CD4-positive, alpha-beta T cell (primary cell): ENCODE measurements around the gene ZBTB20. TPM values are rescaled to one million over a fixed set of nuclear protein-coding genes. Genes with fewer than 3 reads are reported as not detected.

Source experiments
- ATAC-seq: fragments of 200-7000 bp; cut with Tn5 transposase; one replicate; pipeline ENCODE4 v1.10.0; 2022; ENCODE audit warnings: mild to moderate bottlenecking; ENCODE audit not compliant: poor library complexity
- CTCF ChIA-PET: fragments of 350-600 bp; sonication (Branson Sonifier 250); formaldehyde crosslinking; loops from one replicate; lab custom pipeline; 2021; ENCODE audit warnings: antibody characterized with exemption, inconsistent platforms; lab: Charles Lee
- POLR2A ChIA-PET: fragments of 350-600 bp; sonication (Branson Sonifier 250); formaldehyde crosslinking; loops from one replicate; lab custom pipeline; 2021; ENCODE audit warnings: antibody characterized with exemption, inconsistent platforms; lab: Charles Lee
- DNase-seq, 14 experiments: peaks; one replicate each; pipeline ENCODE4 v3.0.0-alpha.2; 2013 to 2020; ENCODE audit warnings: mixed read lengths in 2 of 14
- H3K27ac ChIP-seq, 2 donors: one replicate each; pipeline versions ENCODE4 v1.5.1 to v1.7.0; 2013; ENCODE audit warnings: low read length in 2 of 2, low read depth in 1 of 2, mild to moderate bottlenecking in 1 of 2
- H3K27me3 ChIP-seq, 2 experiments: 1 replicate in 1 of 2; 2 replicates in 1 of 2; pipeline versions ENCODE4 v1.6.1 to v1.7.0; 2013; ENCODE audit warnings: low read length in 2 of 2, control low read depth in 1 of 2, mild to moderate bottlenecking in 1 of 2, moderate library complexity in 1 of 2; ENCODE audit not compliant: insufficient read depth in 2 of 2, control insufficient read depth in 1 of 2
- H3K36me3 ChIP-seq: one replicate; pipeline ENCODE4 v1.6.1; 2013; ENCODE audit warnings: low read length, control low read depth; ENCODE audit not compliant: insufficient read depth
- H3K4me1 ChIP-seq: one replicate; pipeline ENCODE4 v1.6.1; 2013; ENCODE audit warnings: low read length, control low read depth; ENCODE audit not compliant: insufficient read depth
- H3K4me3 ChIP-seq: one replicate; pipeline ENCODE4 v1.5.1; 2013; ENCODE audit warnings: mild to moderate bottlenecking, low read length, moderate library complexity
- H3K9me3 ChIP-seq, 2 experiments: 1 replicate in 1 of 2; 2 replicates in 1 of 2; pipeline versions ENCODE4 v1.6.1 to v1.7.0; 2013; ENCODE audit warnings: low read length in 2 of 2, mild to moderate bottlenecking in 2 of 2, control low read depth in 1 of 2, moderate library complexity in 1 of 2; ENCODE audit not compliant: control insufficient read depth in 1 of 2, insufficient read depth in 1 of 2
- H3K27ac Mint-ChIP-seq: one replicate; pipeline ENCODE4 v1.8.0; 2020; ENCODE audit warnings: mixed read lengths
- H3K27me3 Mint-ChIP-seq: one replicate; pipeline ENCODE4 v1.8.0; 2021; ENCODE audit warnings: mixed read lengths
- H3K36me3 Mint-ChIP-seq: one replicate; pipeline ENCODE4 v1.8.0; 2021; ENCODE audit warnings: low read depth, mixed read lengths
- H3K4me1 Mint-ChIP-seq: one replicate; pipeline ENCODE4 v1.8.0; 2021; ENCODE audit warnings: low read depth, mixed read lengths
- H3K4me3 Mint-ChIP-seq: one replicate; pipeline ENCODE4 v1.8.0; 2020; ENCODE audit warnings: mild to moderate bottlenecking, mixed read lengths
- H3K9me3 Mint-ChIP-seq: one replicate; pipeline ENCODE4 v1.8.0; 2020; ENCODE audit warnings: mixed read lengths
- intact Hi-C, 2 experiments: fragments of 100-400 bp; cut with DNase I in 1 of 2; cut with micrococcal nuclease in 1 of 2; formaldehyde crosslinking; loops; one replicate each; pipeline versions ENCODE4 v1.15.1 to v1.9.0; 2023 to 2025; cut with DNase I, micrococcal nuclease
- total RNA-seq, 174 experiments: library from RNA in 2 of 174; stranded (reverse) in 2 of 174; gene quantifications; one replicate each; pipeline ENCODE4 v1.2.3 and lab custom pipeline; 2021 to 2026
- TF ChIP-seq, protein P1 (sequence below): fragments of 200-600 bp; IDR thresholded peaks from one replicate; pipeline ENCODE4 v1.8.0; 2022; ENCODE audit warnings: antibody characterized with exemption, mild to moderate bottlenecking

The ZBTB20 gene
- total RNA-seq, 2 experiments from 2014 or later, result 41.6 to 47.4 TPM

DNA sequence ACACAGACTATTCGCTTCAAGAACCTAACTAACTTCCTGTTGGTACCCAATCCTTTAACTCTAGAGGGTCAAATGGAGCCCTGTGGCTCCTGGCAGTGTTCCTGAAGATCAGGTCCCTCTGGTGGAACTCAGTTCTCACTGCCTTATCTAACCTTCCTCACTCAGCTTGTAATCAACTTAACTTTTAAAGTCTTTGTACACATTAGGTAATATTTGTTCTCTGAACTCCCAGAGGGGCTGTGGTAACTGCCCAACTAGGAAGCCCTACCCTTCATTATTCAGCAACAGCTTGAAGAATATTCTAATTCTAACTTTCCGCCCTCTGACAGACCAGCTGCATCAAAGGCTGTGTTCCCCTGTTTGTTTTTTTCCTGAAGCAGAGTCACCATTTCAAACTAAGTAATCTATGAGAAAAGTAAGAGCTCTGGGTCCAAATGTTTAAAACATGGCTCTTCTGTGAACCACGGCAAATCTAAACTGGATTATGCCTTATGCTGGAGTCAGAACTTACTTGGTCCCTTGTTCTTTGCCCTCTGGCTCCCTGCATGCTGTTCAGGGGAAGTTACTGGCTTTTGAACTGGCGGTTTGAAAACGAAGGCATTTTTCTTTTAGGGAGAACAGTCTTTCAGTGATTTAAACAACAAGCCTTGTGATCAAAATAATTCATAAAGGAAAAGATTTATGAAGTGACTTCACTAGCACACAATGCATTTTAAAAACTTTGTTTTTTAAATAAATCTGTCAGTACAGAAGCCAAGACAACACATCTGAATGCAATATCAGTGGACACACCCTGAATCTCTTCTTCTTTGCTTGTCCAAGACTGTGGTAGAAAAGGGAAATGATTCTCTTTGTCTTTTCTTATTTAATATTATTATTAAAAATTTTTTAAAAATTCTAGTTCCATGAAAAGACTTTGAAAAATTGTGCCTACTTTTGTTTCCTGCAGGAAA lies 487.7 kb downstream of the ZBTB20 start:
- H3K36me3 Mint-ChIP-seq, result peaks cover 45% of the 10 kb centered on the region
- ChIA-PET CTCF (no interaction called here), POLR2A (no interaction called here)
- no peak overlapping the region for H3K4me3 Mint-ChIP-seq
- Histone ChIP-seq H3K27ac (no peak overlapping the region), H3K4me3 (no peak overlapping the region), H3K27me3 (no peaks in the 10 kb centered on the region), H3K9me3 (peaks cover 0 to 7% of the 10 kb centered on the region in 2 experiments), H3K36me3 (no peaks in the 10 kb centered on the region), H3K4me1 (no peaks in the 10 kb centered on the region)
- DNase-seq, result no peak
- TF ChIP-seq, protein P1, sequence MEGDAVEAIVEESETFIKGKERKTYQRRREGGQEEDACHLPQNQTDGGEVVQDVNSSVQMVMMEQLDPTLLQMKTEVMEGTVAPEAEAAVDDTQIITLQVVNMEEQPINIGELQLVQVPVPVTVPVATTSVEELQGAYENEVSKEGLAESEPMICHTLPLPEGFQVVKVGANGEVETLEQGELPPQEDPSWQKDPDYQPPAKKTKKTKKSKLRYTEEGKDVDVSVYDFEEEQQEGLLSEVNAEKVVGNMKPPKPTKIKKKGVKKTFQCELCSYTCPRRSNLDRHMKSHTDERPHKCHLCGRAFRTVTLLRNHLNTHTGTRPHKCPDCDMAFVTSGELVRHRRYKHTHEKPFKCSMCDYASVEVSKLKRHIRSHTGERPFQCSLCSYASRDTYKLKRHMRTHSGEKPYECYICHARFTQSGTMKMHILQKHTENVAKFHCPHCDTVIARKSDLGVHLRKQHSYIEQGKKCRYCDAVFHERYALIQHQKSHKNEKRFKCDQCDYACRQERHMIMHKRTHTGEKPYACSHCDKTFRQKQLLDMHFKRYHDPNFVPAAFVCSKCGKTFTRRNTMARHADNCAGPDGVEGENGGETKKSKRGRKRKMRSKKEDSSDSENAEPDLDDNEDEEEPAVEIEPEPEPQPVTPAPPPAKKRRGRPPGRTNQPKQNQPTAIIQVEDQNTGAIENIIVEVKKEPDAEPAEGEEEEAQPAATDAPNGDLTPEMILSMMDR, result no peak
- no peaks in the 10 kb centered on the region for H3K27me3 Mint-ChIP-seq
- ATAC-seq, result no peak
- no peak overlapping the region for H3K27ac Mint-ChIP-seq
- intact Hi-C loops, result no loop called here
- H3K4me1 Mint-ChIP-seq, result no peaks in the 10 kb centered on the region
- H3K9me3 Mint-ChIP-seq, result peaks cover 1% of the 10 kb centered on the region

DNA sequence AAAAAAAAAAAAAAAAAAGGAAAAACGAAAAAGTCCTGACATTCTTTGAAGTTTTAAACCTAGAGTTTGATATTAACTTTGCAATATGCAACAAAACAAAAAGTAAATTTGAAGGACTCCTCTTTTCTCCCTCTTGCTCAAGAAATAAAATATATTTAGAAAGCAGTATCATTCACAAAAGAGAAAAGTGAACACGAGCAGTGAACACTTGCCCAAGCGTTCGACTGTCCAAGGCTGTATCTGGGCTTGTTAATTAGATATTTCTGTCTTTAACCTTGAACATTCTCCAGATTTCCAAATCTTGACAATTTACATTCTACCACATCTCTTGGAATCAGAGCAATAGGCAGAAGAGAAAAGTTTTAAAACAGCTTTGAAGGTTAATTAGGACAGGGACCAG lies 495.5 kb downstream of the ZBTB20 start:
- DNase-seq (no peak), ATAC-seq (no peak)
- Mint-ChIP-seq H3K9me3 (no peaks in the 10 kb centered on the region), H3K27ac (no peak overlapping the region), H3K27me3 (no peaks in the 10 kb centered on the region), H3K4me3 (no peak overlapping the region), H3K36me3 (peaks cover 21% of the 10 kb centered on the region), H3K4me1 (peaks cover 22% of the 10 kb centered on the region)
- Histone ChIP-seq H3K4me1 (no peaks in the 10 kb centered on the region), H3K27me3 (no peaks in the 10 kb centered on the region), H3K4me3 (no peak overlapping the region), H3K9me3 (no peaks in the 10 kb centered on the region), H3K27ac (no peak overlapping the region), H3K36me3 (no peaks in the 10 kb centered on the region)
- POLR2A ChIA-PET, result no interaction called here
- CTCF ChIA-PET, result no interaction called here
- TF ChIP-seq, protein P1, result no peak
- intact Hi-C loops, result no loop called here

DNA sequence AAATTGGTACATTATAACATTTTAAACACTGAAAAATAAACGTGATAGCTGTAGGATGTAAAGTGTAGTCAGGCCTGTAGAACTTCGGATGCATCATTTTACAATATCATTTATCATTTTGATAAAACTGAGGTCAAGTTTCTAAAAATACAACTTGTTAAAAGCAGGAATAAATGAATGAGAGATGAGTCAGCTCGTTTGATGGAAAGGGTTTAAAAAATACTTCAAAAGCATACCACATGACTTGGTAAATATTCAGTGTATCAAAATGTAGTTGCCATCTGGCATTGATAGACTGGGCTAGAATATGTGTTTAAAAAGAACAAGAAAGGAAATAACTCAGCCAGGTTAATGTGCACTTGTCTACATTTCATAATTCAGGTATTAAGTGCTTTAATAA lies 496.3 kb downstream of the ZBTB20 start:
- Histone ChIP-seq H3K27me3 (no peaks in the 10 kb centered on the region), H3K9me3 (no peaks in the 10 kb centered on the region), H3K4me3 (no peak overlapping the region), H3K27ac (no peak overlapping the region), H3K36me3 (no peaks in the 10 kb centered on the region), H3K4me1 (no peaks in the 10 kb centered on the region)
- no peak for ATAC-seq
- Mint-ChIP-seq H3K9me3 (no peaks in the 10 kb centered on the region), H3K4me3 (no peak overlapping the region), H3K27ac (no peak overlapping the region), H3K27me3 (no peaks in the 10 kb centered on the region), H3K4me1 (peaks cover 22% of the 10 kb centered on the region), H3K36me3 (peaks cover 27% of the 10 kb centered on the region)
- CTCF ChIA-PET, result no interaction called here
- POLR2A ChIA-PET, result no interaction called here
- intact Hi-C loops, result no loop called here
- no peak for DNase-seq
- TF ChIP-seq, protein P1, result no peak
